HCT116 (cell line): ENCODE data around the gene ZKSCAN2. TPM values are rescaled to one million over a fixed set of nuclear protein-coding genes. Genes with fewer than 3 reads are reported as not detected.

Experiments
- ATAC-seq: fragments of 200-7000 bp; cut with Tn5 transposase; 2 replicates; pipeline ENCODE4 v1.9.1; 2020; ENCODE audit warnings: mild to moderate bottlenecking, moderate library complexity
- BruUV-seq: library from RNA; stranded (reverse); fragments of 400-500 nt; replicated peaks from 2 replicates; lab custom pipeline; 2021; lab: Mats Ljungman, UMichigan
- CTCF ChIA-PET: fragments of 300-600 bp; sonication (Branson Sonifier 250); formaldehyde crosslinking; loops from one replicate; lab custom pipeline; 2021; ENCODE audit warnings: antibody characterized with exemption; lab: Charles Lee
- POLR2A ChIA-PET: fragments of 300-600, 350-600 bp; sonication (Branson Sonifier 250); formaldehyde crosslinking; loops from one replicate; lab custom pipeline; 2021; ENCODE audit warnings: antibody characterized with exemption; lab: Charles Lee
- RAD21 ChIA-PET, 2 experiments: fragments of 300-600 bp; sonication (Branson Sonifier 250); formaldehyde crosslinking; loops; one replicate each; lab custom pipeline; 2023; ENCODE audit warnings: low total read pairs in 2 of 2; ENCODE audit not compliant: uncharacterized antibody in 2 of 2, unreplicated experiment in 2 of 2, low non-redundant PET in 1 of 2; lab: Charles Lee
- DNase-seq: peaks from one replicate; pipeline ENCODE4 v3.0.0-alpha.2; 2010; ENCODE audit warnings: low read depth, low spot score
- H2AFZ ChIP-seq: fragments of 200-600 bp; shearing (Covaris generic), sonication (generic); 2 replicates; pipeline ENCODE4 v1.6.1; 2017; ENCODE audit warnings: low read depth, mixed run types, mixed read lengths, antibody characterized with exemption, low read length; ENCODE audit not compliant: poor library complexity, severe bottlenecking
- H3K27ac ChIP-seq: 2 replicates; pipeline ENCODE4 v1.5.1; 2012; ENCODE audit warnings: low read depth, low read length
- H3K27me3 ChIP-seq: fragments of 200-600 bp; sonication (generic); 2 replicates; pipeline ENCODE4 v1.6.1; 2016; ENCODE audit warnings: mixed run types, low read length, mixed read lengths; ENCODE audit not compliant: insufficient read depth
- H3K36me3 ChIP-seq, 2 experiments: fragments of 200-500 bp in 1 of 2; fragments of 200-600 bp in 1 of 2; sonication (Bioruptor generic) in 1 of 2; sonication (generic) in 1 of 2; 2 replicates each; pipeline versions ENCODE4 v1.5.1 to v1.6.1; 2014 to 2016; ENCODE audit warnings: low read length in 2 of 2, inconsistent platforms in 1 of 2, mixed read lengths in 1 of 2, mixed run types in 1 of 2; ENCODE audit not compliant: insufficient read depth in 2 of 2, control insufficient read depth in 1 of 2
- H3K4me1 ChIP-seq, 2 experiments: fragments of 200-600 bp in 1 of 2; sonication (generic) in 1 of 2; 2 replicates each; pipeline versions ENCODE4 v1.5.1 to v1.6.1; 2012 to 2017; ENCODE audit warnings: low read length in 2 of 2, inconsistent platforms in 1 of 2, mild to moderate bottlenecking in 1 of 2, mixed read lengths in 1 of 2, mixed run types in 1 of 2, moderate library complexity in 1 of 2; ENCODE audit not compliant: insufficient read depth in 2 of 2, control insufficient read depth in 1 of 2
- H3K4me2 ChIP-seq: fragments of 200-600 bp; sonication (generic); 2 replicates; pipeline ENCODE4 v1.6.1; 2017; ENCODE audit warnings: mixed run types, low read length, mixed read lengths
- H3K4me3 ChIP-seq, 2 experiments: fragments of 200-600 bp in 1 of 2; sonication (generic) in 1 of 2; replicated peaks in 1 of 2; 2 replicates each; pipeline ENCODE4 v1.5.1; 2011 to 2016; ENCODE audit warnings: low read length in 2 of 2, control low read depth in 1 of 2, low read depth in 1 of 2, mild to moderate bottlenecking in 1 of 2, mixed read lengths in 1 of 2, mixed run types in 1 of 2
- H3K79me2 ChIP-seq: fragments of 200-600 bp; sonication (generic); 2 replicates; pipeline ENCODE4 v1.6.1; 2017; ENCODE audit warnings: mild to moderate bottlenecking, mixed run types, low read length, moderate library complexity, mixed read lengths; ENCODE audit not compliant: insufficient read depth
- H3K9ac ChIP-seq: fragments of 200-600 bp; sonication (generic); 2 replicates; pipeline ENCODE4 v1.6.1; 2016; ENCODE audit warnings: low read length, mixed read lengths
- H3K9me2 ChIP-seq: fragments of 200-600 bp; sonication (generic), shearing (Covaris generic); 2 replicates; pipeline ENCODE4 v1.6.1; 2017; ENCODE audit warnings: mixed run types, mild to moderate bottlenecking, moderate library complexity; ENCODE audit not compliant: insufficient read depth
- H3K9me3 ChIP-seq, 2 experiments: fragments of 200-500 bp in 1 of 2; fragments of 200-600 bp in 1 of 2; sonication (Bioruptor generic) in 1 of 2; sonication (generic) in 1 of 2; 2 replicates each; pipeline ENCODE4 v1.6.1; 2014 to 2017; ENCODE audit warnings: low read length in 2 of 2, mixed read lengths in 2 of 2, inconsistent platforms in 1 of 2, low read depth in 1 of 2, mild to moderate bottlenecking in 1 of 2, mixed run types in 1 of 2, moderate library complexity in 1 of 2; ENCODE audit not compliant: control insufficient read depth in 1 of 2, insufficient read depth in 1 of 2
- H4K20me1 ChIP-seq: fragments of 200-600 bp; sonication (generic), shearing (Covaris generic); 2 replicates; pipeline ENCODE4 v1.6.1; 2017; ENCODE audit warnings: mixed run types, mild to moderate bottlenecking, moderate library complexity; ENCODE audit not compliant: insufficient read depth
- CBX3 ChIP-seq: IDR thresholded peaks from 2 replicates; pipeline ENCODE4 v1.6.1; 2012; ENCODE audit warnings: low read depth
- CEBPB ChIP-seq: IDR thresholded peaks from 2 replicates; pipeline ENCODE4 v1.6.1; 2012; ENCODE audit warnings: low read depth
- EGR1 ChIP-seq: IDR thresholded peaks from 2 replicates; pipeline ENCODE4 v1.6.1; 2012; ENCODE audit warnings: low read depth
- ELF1 ChIP-seq: IDR thresholded peaks from 2 replicates; pipeline ENCODE4 v1.6.1; 2012; ENCODE audit warnings: low read depth, borderline replicate concordance
- EZH2 ChIP-seq: fragments of 200-600 bp; sonication (generic); IDR thresholded peaks from 2 replicates; pipeline ENCODE4 v1.6.1; 2017; ENCODE audit warnings: antibody characterized with exemption, mixed run types
- EZH2phosphoT487 ChIP-seq: fragments of 200-600 bp; IDR thresholded peaks from 2 replicates; pipeline ENCODE4 v1.6.1; 2018; ENCODE audit warnings: antibody characterized with exemption, borderline replicate concordance
- FOSL1 ChIP-seq: IDR thresholded peaks from 2 replicates; pipeline ENCODE4 v1.6.1; 2012; ENCODE audit warnings: low read depth
- RAD21 ChIP-seq: IDR thresholded peaks from 2 replicates; pipeline ENCODE4 v1.6.1; 2012; ENCODE audit warnings: low read depth, mild to moderate bottlenecking
- SIN3A ChIP-seq: IDR thresholded peaks from 2 replicates; pipeline ENCODE4 v1.6.1; 2012; ENCODE audit warnings: low read depth
- TCF7L2 ChIP-seq: IDR thresholded peaks from 2 replicates; pipeline ENCODE4 v1.7.0; 2011; ENCODE audit warnings: borderline replicate concordance, inconsistent platforms; ENCODE audit not compliant: insufficient read depth, insufficient read length; ENCODE audit errors: extremely low read depth
- ZNF274 ChIP-seq: fragments of 200-500 bp; sonication (Bioruptor generic); IDR thresholded peaks from 2 replicates; pipeline ENCODE4 v1.6.1; 2014; ENCODE audit warnings: mild to moderate bottlenecking, low read depth, low read length, inconsistent platforms
- intact Hi-C: fragments of 100-400 bp; cut with micrococcal nuclease; formaldehyde crosslinking; loops from 2 replicates; pipeline ENCODE4 v1.10.0; 2022
- total RNA-seq: library from RNA; stranded (reverse); gene quantifications from one replicate; pipeline ENCODE4 v1.2.1, GENCODE V29; 2021; ENCODE audit not compliant: unreplicated experiment
- TF ChIP-seq, protein P1 (sequence below): IDR thresholded peaks from 2 replicates; pipeline ENCODE4 v1.6.1; 2012
- TF ChIP-seq, protein P2 (sequence below): IDR thresholded peaks from 2 replicates; pipeline ENCODE4 v1.6.1; 2012; ENCODE audit warnings: low read depth
- TF ChIP-seq, protein P3 (sequence below), 3 experiments: fragments of 200-600 bp in 1 of 3; sonication (generic) in 1 of 3; IDR thresholded peaks in 2 of 3; conservative IDR thresholded peaks in 1 of 3; 2 replicates each; pipeline ENCODE4 v1.5.1; 2012 to 2017; ENCODE audit warnings: low read depth in 2 of 3, low read length in 2 of 3, antibody characterized with exemption in 1 of 3, borderline replicate concordance in 1 of 3, control low read depth in 1 of 3, mild to moderate bottlenecking in 1 of 3, mixed read lengths in 1 of 3, mixed run types in 1 of 3, moderate library complexity in 1 of 3; ENCODE audit not compliant: insufficient read depth in 1 of 3

The ZKSCAN2 gene
- total RNA-seq, 1 experiment from 2014 or later = 12.3 TPM

DNA sequence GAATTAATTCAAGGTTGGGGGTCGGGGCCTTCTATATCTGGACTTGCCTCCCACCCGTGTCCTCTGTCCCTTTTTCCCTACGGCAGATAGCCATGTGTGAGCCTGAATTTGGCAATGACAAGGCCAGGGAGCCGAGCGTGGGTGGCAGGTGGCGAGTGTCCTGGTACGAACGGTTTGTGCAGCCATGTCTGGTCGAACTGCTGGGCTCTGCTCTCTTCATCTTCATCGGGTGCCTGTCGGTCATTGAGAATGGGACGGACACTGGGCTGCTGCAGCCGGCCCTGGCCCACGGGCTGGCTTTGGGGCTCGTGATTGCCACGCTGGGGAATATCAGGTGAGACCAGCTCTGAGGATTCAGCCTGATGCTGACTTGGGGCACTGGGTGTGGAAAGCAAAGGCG is 40.5 kb downstream of the ZKSCAN2 start:
- no peak overlapping the region for H2AFZ ChIP-seq
- no peak overlapping the region for H3K9ac ChIP-seq
- TF ChIP-seq EGR1 = no peak
- RAD21 ChIA-PET = no interaction called here
- H3K4me2 ChIP-seq = no peak overlapping the region
- POLR2A ChIA-PET = interaction anchor here (1.4 kb wide), 1 partner anchor 8 kb away, joined by 3 read pairs; no protein-coding TSS in a partner anchor
- BruUV-seq = no TSS peak
- H4K20me1 ChIP-seq = no peaks in the 10 kb centered on the region
- H3K9me2 ChIP-seq = no peaks in the 10 kb centered on the region
- no peaks in the 10 kb centered on the region for H3K27me3 ChIP-seq
- ATAC-seq (no peak), DNase-seq (no peak)
- no peaks in the 10 kb centered on the region for H3K9me3 ChIP-seq
- no peak overlapping the region for H3K4me3 ChIP-seq
- CTCF ChIA-PET = no interaction called here
- H3K79me2 ChIP-seq = no peaks in the 10 kb centered on the region
- intact Hi-C loops = no loop called here
- H3K36me3 ChIP-seq = no peaks in the 10 kb centered on the region
- H3K27ac ChIP-seq = no peak overlapping the region
- H3K4me1 ChIP-seq = no peaks in the 10 kb centered on the region

DNA sequence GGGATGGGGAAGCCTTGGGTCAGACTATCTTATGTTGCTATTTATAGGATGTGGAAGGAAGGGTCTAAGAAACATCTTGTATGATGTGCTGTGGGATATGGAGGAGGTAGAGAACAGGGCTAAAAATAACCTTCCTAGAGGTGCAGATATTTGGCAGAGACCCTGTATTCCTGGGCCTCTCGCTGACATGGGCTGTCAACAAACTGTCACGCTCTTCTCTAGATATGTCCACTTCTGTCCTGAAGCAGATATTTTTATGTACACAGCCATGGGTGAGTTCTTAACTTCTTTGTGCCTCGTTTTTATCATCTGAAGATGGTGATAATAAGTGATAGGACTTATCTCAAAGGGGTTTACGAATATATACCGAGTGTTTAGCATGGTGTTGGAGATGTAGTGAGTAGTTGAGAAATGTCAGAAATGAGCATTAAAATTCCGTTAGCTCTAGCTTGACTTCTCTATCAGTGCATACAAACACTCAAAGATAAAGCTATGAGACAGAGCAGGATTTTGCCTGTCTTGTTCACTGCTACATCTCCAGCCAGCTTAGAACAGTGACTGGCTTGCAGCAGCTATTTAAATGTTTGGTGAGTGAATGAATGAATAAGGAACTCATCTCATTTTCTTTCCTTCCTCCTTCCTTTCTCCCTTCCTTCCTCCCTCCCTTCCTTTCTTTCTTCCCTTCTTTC is 43.8 kb downstream of the ZKSCAN2 start:
- no peak overlapping the region for H3K4me2 ChIP-seq
- ChIA-PET RAD21 (no interaction called here), CTCF (interaction anchor here (0.6 to 1.1 kb wide), 2 partner anchors 11 to 1581 kb away, joined by 5 read pairs; no protein-coding TSS in a partner anchor), POLR2A (no interaction called here)
- H3K9me2 ChIP-seq = no peaks in the 10 kb centered on the region
- intact Hi-C loops = no loop called here
- no peak overlapping the region for H3K9ac ChIP-seq
- H3K27ac ChIP-seq = no peak overlapping the region
- no TSS peak for BruUV-seq
- no peak overlapping the region for H2AFZ ChIP-seq
- no peaks in the 10 kb centered on the region for H3K79me2 ChIP-seq
- DNase-seq (no peak), ATAC-seq (no peak)
- no peak overlapping the region for H3K4me3 ChIP-seq
- H3K9me3 ChIP-seq = no peaks in the 10 kb centered on the region
- no peaks in the 10 kb centered on the region for H3K36me3 ChIP-seq
- no peaks in the 10 kb centered on the region for H3K4me1 ChIP-seq
- no peaks in the 10 kb centered on the region for H4K20me1 ChIP-seq
- H3K27me3 ChIP-seq = no peaks in the 10 kb centered on the region
- TF ChIP-seq CBX3 (no peak), FOSL1 (no peak), SIN3A (no peak), CEBPB (no peak), EZH2phosphoT487 (no peak), RAD21 (no peak), TCF7L2 (no peak), EGR1 (no peak), EZH2 (no peak), ZNF274 (no peak), ELF1 (no peak)
- TF ChIP-seq, protein P1, sequence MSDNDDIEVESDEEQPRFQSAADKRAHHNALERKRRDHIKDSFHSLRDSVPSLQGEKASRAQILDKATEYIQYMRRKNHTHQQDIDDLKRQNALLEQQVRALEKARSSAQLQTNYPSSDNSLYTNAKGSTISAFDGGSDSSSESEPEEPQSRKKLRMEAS = no peak
- TF ChIP-seq, protein P2, sequence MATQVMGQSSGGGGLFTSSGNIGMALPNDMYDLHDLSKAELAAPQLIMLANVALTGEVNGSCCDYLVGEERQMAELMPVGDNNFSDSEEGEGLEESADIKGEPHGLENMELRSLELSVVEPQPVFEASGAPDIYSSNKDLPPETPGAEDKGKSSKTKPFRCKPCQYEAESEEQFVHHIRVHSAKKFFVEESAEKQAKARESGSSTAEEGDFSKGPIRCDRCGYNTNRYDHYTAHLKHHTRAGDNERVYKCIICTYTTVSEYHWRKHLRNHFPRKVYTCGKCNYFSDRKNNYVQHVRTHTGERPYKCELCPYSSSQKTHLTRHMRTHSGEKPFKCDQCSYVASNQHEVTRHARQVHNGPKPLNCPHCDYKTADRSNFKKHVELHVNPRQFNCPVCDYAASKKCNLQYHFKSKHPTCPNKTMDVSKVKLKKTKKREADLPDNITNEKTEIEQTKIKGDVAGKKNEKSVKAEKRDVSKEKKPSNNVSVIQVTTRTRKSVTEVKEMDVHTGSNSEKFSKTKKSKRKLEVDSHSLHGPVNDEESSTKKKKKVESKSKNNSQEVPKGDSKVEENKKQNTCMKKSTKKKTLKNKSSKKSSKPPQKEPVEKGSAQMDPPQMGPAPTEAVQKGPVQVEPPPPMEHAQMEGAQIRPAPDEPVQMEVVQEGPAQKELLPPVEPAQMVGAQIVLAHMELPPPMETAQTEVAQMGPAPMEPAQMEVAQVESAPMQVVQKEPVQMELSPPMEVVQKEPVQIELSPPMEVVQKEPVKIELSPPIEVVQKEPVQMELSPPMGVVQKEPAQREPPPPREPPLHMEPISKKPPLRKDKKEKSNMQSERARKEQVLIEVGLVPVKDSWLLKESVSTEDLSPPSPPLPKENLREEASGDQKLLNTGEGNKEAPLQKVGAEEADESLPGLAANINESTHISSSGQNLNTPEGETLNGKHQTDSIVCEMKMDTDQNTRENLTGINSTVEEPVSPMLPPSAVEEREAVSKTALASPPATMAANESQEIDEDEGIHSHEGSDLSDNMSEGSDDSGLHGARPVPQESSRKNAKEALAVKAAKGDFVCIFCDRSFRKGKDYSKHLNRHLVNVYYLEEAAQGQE = no peak
- TF ChIP-seq, protein P3, sequence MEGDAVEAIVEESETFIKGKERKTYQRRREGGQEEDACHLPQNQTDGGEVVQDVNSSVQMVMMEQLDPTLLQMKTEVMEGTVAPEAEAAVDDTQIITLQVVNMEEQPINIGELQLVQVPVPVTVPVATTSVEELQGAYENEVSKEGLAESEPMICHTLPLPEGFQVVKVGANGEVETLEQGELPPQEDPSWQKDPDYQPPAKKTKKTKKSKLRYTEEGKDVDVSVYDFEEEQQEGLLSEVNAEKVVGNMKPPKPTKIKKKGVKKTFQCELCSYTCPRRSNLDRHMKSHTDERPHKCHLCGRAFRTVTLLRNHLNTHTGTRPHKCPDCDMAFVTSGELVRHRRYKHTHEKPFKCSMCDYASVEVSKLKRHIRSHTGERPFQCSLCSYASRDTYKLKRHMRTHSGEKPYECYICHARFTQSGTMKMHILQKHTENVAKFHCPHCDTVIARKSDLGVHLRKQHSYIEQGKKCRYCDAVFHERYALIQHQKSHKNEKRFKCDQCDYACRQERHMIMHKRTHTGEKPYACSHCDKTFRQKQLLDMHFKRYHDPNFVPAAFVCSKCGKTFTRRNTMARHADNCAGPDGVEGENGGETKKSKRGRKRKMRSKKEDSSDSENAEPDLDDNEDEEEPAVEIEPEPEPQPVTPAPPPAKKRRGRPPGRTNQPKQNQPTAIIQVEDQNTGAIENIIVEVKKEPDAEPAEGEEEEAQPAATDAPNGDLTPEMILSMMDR (IDR thresholded peaks at IDR 0.05 in 2 of 3, conservative IDR thresholded peaks at IDR 0.05 in 1 of 3; ENCODE audit: borderline replicate concordance in 1 of 3, insufficient read depth in 1 of 3, low read depth in 2 of 3, low read length in 2 of 3) = no peak
